ENCODE results near the gene CRMP1.
"Not testable (repeated sequence)": the region's sequence is repeated elsewhere in the genome, so short reads cannot be mapped to it uniquely, and the experiment has no call there.

The CRMP1 gene

DNA sequence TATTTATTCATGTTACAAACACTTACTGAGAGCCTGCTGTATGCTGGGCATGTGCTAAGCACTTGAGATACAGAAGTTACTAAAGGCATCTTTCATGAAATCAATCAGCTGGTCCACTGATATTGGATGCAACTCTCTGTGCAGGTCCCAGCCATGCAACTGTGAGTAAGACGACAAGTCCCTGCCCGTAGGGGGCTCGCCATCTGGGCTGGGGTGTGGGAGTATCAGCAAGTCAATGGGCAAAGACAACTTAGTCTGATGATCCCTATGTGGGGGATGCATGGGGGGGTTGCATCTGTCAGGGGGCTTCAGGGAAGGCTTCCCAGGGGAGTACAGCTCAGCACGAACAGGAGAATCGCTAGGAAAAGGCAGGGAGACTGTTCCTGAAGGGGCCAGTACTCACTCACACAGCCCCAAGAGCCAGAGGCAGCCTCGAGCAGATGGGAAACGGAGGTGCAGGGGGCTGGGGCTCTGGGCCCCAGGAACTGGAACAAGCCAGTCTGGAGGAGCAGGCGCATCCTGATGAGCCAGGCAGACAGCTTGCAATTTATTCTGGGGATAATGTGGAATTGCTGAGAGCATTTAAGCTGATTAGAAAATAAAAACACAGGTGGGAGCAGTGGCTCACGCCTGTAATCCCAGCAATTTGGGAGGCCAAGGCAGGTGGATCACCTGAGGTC, 40.2 kb downstream of the CRMP1 start:
- no peak for DNase-seq

DNA sequence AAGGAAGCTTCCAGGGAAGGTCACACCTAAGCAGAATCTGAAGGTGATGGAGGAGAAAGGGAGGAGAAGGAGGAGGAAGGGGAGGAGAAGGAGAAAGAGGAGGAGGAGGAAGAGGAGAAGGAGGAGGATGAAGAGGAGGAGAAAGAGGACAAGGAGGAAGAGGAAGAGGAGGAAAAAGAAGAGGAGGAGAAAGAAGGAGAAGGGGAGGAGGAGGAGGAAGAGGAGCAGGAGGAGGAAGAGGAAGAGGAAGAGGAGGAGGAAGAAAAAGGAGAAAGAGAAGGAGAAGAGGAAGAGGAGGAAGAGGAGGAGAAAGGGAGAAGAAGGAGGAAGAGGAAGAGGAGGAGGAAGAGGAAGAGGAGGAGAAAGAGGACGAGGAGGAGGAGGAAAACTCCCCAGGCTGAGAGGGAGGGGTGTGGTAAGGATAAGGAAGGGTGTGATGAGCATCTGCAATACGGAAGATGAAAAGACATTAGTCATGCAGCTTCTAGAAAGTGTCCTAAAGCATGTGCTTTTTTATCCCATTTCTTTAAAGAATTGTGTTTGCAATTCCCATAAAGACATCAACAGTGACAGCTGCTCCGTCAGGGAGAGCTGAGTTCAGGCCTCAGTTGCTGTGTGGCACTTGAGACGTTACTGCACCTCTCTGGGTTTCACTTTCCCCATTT, 41.1 kb downstream of the CRMP1 start:
- DNase-seq, result no peak

DNA sequence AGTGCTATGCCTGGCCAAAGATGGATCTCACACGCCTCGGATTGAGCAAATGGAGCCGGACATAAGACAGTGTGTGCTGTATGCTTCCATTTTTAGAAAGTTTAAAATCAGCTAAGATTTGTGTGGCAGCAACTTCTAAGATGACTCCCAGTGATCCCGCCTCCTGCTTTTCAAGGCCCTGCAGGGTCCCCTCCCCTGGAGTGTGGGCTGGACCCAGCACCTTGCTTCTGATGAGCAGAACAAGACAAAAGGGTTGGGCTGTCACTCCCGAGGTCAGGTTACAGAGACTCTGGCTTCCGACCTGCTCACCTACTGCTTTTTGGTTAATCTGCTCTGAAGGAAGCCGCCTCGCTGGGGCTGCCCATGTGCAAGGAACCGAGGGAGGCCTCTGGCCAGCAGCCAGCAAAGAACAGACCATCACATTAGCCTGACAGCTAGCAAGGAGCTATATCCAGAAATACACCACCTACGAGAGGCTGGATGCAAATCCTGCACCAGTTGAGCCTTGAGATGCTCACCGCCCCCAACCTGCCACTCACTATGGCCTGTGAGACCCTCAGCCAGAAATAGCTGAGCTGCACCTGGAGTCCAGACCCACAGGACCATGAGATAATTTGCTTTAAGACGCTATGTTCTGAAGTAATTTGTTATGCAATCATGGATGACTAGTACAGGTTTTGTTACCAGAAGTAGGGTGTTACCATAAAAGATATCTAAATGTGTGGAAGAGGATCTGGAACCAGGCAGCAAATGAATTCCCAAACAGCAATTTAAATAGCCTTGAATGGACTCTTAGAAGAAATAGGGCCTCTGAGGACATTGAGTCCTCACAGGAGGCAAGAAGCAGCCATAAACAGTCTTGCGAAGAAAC, 47.6 kb downstream of the CRMP1 start:
- peak in 1 of 2 experiments; percentile 10 for DNase-seq

DNA sequence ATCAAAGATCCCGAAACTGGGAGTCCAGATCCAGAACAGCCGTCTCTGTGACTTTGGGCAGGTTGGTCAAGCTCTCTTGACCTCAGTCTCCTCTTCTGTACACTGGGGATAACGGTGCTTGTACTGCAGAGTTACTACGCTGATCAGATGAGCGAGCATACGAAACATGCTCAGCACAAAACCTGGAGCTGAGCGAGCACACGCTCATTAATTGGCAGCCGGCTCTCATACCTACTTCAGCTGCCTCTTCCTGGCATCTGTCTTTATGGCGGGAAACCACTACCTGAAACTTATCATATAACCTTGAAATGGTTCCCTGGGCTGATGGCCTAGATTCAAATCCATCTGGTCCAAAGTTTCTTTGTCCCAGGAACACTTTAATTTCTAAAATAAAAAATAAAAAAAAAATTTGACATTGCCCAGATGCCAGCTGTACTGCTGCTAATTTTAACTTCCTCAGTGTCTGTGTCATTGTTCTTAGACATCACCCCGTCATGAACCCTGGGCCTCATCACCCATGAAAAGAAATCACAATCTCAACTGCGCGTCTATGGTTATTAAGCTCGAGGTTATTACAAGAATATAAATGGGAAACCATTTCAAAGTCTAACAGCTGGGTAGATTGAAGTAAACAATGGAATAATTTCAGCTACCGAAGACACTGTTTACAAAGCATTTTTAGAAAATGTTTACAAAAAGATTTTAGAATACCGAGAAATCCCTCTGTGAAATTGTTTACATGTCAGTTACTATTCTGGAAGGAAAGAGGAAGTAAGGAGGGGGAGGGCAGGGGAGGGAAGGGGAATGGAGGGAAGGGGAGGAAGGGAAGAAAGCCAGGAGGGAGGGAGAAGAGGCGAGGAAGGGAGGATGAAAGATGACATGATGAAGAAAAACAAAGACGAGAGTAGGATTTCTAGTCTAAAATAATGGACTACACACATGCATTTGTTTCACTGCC, 49.0 kb downstream of the CRMP1 start:
- peak in 1 of 2 experiments; percentile 47 for DNase-seq

DNA sequence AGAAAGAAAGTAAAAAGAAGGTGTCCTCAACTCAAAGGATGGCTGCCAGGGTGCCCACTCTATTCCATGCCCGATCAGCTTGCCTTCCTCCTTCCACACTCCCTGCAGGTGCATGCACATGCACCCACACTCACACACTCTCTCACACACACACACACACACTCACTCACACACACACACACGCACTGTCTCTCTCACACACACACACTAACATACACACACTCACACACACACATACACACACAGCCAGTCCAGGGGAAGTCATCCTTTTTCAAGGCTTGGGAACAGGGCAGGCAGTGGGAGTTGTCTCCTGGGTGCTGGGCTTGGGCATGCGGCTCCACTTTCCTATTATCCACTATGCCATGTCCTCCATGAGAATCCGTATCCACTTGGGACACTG, 50.4 kb downstream of the CRMP1 start:
- no peak for DNase-seq

DNA sequence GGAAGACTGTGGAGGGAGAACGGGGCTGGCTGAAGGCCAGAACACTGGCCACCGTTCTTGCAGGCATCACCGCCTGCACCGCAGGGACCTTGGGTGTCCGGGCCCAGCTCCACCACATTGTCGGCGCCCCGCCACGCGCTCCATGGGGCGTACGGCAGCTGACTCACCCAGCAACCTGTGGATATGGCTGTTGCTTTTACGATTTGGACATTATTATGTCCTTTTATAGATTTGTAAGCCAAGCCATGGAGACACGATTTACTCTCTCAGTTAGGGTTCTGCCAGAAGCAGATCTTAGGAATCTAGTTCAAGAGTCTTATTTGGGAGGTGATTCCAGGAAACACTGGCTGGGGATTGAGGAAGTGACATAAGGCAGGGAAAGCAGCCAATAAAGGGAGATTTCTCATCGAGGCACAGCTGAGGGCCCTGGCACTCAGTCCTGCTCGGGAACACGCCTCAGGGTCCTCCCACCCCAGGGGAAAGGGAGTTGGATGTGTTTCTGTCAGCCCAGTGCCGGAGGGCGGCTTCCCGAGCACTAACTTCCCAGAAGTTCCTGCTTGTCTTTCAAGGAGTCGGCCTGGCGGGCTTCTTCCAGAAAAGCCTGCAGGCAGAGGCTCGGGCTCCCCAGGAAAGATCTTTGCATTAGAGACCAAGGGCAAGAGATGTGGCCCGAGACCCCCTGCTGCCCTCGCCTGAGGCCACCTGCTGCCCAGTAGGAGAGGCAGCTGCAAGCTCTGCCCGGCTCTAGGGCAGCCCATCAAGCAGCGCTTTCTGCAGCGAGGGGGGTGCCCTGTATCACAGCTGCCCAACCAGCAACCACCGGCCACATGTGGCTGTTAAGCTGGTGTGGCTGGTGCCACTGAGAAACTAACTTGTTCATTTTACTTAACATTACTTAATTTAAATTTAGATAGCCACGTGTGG, 52.9 kb downstream of the CRMP1 start:
- DNase-seq, result peak in 1 of 2 experiments; percentile 19

DNA sequence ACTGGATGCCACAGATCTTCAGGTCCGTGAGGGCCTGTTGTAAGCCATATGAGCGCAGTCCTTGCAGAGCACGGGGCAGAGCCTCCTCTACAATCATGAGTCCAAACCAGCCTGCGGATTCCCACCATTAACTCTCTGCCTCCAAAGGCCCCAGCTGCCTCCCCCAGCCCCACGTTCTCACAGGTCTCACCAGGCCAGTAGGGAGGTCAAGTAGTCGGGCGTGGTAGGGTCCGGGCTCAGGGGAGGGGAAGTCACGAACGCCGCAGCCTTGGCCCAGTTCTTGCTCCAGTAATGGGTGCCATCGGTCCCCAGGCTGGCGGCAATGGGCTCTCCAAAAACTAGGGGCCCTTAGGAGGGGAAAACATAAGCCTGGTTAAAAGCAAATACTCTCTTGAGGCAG, 53.6 kb downstream of the CRMP1 start:
- DNase-seq, result no peak

DNA sequence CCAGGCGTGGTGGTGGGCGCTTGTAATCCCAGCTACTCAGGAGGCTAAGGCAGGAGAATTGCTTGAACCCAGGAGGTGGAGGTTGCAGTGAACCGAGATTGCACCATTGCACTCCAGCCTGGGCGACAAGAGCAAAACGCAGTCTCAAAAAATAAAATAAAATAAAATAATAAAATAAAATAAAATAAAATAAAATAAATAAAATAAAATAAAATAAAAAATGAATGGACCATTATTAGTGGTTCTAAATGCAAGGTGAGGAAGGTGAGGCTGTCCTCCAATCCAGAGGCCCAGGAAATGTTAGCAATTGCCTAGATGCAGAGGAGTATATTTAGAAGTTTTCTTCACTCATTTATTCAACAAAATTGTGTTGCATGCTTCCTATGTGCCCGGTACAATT, 55.4 kb downstream of the CRMP1 start:
- not testable (repeated sequence) for DNase-seq

DNA sequence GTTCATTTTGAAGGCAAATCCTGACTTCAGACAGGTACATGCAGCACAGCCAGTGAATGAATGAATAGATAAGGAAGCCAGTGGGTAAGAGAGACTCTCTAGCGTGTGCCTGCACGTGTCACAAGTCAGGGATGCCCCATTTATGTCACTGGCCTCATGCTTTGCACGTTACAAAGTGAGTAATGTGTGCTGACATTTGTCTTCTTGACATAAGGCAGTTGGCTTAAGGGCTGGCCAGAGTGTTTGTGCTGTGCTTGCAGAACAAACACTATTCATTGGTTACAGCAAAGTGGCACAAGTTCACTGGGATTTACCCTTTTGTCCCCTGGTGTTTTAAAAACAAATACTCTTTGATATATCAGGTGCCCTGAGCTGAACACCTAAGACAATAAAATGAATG, 55.9 kb downstream of the CRMP1 start:
- DNase-seq, result no peak

DNA sequence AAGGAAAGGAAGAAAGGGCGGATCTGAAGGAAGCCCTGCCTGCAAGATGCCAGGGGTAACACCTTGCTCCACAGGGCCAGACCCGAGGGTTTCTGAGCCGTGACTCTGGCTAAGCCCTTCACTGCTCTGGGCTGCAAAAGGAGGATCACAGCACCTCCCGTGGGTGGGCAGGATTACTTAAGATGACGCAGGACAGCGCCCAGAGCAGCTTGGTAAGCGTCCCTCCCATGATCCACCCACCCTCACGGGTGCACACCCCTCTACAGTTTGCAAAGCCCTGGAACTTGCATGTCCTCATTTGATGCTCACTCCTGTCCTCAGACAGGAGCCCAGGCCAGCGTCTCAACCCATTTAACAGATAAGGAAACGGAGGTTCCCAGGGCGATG, 64.9 kb downstream of the CRMP1 start:
- DNase-seq, result no peak

DNA sequence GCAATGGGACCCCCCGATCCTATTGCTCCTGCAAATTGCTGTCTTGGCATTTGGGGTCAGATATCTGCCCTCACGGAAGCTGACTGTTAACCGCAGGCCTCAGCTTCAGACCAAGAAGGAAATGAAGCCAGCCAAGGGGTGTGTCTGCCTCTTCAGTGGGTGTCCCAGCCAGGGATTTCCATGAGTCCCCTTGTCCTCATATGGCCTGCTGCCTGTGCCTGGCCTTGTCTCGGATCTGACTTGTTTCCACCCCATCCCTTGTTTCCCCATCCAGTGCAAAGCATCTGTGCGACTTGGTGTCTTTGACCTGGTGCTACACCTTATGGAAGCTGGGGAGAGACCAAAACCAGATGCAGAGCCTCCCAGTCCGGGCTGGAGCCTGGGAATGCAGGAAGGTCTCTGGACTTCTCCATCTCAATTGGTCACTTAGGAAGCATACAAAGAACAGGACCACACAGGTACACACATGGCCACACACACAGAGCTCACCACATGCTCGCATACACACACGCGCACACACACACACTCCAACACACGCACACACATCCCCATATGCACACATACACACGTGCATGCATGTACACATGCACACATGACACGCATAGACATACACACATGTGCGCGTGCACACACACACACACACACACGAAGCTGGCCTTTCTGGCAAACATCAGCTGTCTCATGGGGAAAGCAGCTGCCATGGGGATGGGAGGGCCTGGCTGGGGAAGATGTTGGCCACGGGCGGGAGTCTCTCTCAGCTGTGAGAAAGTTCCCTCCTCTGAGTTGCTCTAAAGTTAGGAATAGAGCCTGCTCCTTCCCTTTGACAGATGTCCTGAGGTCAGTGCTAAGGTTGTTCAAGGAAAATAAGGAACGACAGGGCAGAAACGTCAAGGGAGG, 65.5 kb downstream of the CRMP1 start:
- no peak for DNase-seq

DNA sequence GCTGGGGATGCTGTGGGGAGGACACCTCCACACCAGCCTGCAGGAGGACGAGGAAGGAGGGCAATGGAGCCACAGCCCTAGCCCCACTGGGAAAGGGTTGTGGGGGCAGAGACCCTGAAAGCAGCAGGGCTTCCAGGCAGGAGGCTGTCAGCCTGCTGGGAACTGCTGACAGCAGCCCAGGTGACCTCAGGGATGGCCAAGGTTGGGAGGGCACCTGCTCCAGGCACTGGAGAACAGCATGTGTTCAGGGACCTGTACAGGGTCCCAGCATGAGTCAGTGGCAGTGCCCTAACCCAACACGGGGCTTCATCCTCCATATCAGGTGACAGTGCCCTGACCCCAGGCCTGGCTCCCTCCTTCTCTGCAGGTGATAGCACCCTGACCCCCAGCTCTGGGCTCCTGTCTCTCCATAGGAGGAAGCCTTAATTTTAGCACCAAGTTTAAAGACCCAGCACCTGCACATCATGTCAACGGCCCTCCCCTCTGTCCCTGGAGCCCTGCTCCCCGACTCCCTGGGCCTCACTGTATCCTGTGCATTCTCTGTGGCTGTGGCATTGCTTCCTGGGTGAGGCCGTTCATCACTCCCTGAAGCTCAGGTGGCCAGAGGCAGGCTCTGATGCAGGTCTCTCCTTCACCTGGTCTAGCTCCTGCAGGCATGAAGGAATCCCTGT, 66.3 kb downstream of the CRMP1 start:
- no peak for DNase-seq

DNA sequence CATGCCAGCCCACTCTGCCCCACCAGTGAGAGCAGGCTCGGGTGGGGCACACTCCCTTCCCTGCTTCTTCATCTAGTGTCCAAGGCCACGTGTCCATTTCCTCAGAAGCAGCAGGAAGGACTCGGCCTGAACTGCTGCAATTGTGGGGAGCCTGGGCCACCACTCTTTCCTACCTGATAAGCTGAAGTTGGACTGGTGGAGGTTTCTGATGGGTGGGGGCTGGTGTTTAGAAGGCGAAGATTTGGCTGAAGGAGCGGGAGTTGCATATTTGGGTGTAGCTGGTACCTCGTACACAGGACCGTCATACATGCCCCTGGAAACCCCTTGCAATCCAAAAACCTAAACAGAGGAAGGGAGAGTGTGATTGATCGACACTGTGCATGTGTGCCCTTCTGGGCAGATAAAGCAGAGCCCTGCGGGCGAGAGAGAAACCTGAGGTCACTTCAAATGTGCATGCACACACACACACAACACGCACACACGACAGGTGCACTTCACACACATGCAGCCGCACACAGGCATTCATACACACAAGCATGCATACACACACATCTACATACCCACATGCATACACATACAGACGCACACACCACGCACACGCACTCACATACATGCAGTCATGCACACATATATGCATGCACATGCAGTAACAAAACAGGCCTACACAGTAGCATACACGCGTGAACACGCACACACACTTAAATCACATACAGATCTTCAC, 67.4 kb downstream of the CRMP1 start:
- no peak for DNase-seq

DNA sequence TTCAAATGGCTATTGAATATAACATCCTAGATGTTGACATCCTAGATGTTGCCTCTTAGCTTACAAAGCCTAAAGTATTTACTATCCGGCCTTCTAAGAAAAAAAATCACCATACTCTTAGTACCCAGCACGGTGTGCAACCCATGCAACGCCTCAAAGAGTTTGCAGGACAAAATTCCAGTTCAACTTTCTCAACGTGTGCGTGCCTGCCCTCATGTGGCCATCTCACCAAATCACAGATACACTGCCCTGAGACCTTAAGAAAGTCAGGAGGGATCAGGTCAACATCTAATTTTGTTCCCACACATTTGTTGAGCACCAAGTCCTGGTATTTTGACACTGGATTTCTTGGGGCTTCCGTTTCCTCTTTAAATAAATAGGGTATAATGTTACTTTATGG, 68.3 kb downstream of the CRMP1 start:
- DNase-seq, result peak; percentile 19 to 21

DNA sequence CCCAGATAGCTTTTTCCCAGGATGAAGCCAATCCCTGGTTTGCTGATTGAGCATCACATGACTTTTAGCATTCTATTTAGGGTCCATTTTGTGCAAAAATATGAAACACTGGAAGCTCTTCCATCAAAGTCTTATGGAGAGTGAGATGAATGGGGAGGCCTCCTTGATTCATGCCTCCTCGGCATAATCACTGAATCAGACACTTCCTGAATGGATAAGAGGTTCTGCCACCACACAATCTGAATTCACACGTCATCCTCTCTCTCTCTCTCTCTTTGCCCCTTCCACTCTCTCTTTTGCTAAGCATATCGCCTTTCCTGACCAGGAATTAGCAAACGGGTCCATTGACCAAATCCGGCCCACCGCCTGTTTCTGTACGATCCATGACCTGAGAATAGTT, 68.7 kb downstream of the CRMP1 start:
- no peak for DNase-seq

DNA sequence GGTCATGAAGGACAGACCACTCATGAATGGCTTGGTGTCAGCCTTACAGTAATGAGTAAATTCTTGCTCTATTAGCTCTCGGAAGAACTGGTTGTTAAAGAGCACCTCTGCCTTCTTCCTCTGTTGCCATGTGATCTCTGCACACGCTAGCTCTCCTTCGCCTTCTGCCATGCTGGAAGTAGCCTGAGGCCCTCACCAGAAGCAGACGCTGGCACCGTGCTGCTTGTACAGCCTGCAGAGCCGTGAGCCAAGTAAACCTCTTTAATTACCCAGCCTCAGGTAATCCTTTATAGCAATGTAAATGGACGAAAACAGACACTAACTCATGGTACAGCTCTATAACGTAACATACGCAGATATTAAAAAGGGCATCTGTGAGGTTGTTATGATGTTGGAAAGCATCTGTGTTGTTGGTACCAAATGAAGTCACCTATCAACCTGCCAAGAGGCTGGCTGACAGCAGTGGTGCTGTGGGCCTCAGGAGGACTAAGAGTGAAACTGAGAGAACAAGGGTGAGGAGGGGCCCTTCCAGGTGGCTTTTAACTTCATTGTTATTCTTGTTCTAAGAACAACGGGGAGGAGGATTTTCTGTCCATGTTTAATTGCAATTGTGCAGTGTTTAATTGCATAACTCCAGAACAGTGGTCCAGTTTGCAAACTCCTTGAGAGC, 69.2 kb downstream of the CRMP1 start:
- DNase-seq, result no peak

DNA sequence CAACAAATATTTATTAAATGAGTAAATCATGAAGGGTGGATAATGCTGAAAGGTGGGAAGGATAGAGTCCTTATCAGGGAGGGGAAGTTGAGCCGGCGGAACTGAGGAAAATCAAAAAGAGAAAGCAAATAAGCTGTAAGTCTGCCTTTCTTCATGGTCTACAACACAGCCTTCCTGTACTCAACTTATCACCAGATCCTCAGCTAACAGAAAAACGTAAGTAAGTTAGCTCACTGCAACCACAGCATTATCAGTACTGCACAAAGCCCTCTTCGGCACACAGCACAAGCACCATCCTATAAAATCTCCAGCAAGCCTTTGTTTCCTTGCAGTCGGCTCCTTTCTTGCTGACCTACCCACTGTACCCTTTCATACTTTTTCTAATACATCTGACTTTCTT, 70.3 kb downstream of the CRMP1 start:
- DNase-seq, result no peak

DNA sequence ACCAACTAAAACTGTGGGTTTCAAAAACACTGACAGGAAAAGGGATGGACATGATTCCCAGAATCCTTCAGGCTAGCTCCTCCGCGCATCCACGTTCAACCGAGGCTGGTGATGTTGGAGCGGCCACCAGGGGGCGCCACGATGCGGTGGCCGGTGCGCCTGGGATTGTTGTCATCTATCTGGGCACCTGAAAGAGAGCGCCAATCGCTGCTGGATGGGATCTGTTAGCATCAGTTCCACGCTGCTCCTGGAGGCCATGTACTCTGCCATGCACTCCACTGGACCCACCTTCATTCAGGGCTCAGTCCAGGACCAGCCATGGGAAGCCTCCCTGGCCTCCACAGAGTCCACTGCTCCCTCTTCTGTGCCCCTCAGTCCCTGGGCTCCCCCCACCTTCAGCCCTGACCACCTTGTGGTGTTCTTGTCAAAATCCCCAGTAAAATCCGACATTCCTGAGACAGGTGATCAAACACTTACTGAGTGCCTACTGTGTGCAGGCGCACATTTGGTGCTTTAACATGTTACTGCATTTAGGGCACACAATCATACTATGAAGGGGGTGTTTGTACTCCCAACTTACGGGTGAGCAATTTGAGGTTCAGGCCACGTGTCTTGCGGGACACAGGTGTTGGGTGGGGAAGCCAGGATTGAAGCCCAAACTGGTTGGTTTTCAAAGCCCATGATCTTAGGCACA, 71.1 kb downstream of the CRMP1 start:
- no peak for DNase-seq
